Measurements from ENCODE around the gene ADAR. TPM values are rescaled to one million over a fixed set of nuclear protein-coding genes. Genes with fewer than 3 reads are reported as not detected.
A peak's percentile ranks its signal among the peaks of the same experiment; 100 is the strongest.

ADAR gene
- total and polyA plus RNA-seq, 2 experiments from 2014 or later: 96.4 to 188 TPM

- Histone ChIP-seq H3K4me2 (no peak overlapping the region), H3K4me3 (no peak overlapping the region), H2AFZ (no peak overlapping the region), H3K9me2 (ENCODE audit: insufficient read depth) (no peaks in the 10 kb centered on the region), H3K79me2 (replicated peaks; ENCODE audit: insufficient read depth) (peaks cover 98% of the 10 kb centered on the region), H3K27ac (ENCODE audit: low read depth) (0 out of 2 replicates have a peak overlapping the region, but pooled peaks have one; percentile 48), H3K36me3 (ENCODE audit: insufficient read depth) (no peaks in the 10 kb centered on the region), H4K20me1 (replicated peaks; ENCODE audit: insufficient read depth) (peaks cover 7% of the 10 kb centered on the region; the same call in 1 of the 2 replicates), H3F3A (replicated peaks; ENCODE audit: low read depth) (peaks cover 4% of the 10 kb centered on the region; the same call in 1 of the 2 replicates), H3K4me1 (ENCODE audit: insufficient read depth) (peaks cover 55% of the 10 kb centered on the region), H3K27me3 (ENCODE audit: insufficient read depth) (no peaks in the 10 kb centered on the region)
- Mint-ChIP-seq H3K9me3 (no peaks in the 10 kb centered on the region), H3K4me1 (peaks cover 49% of the 10 kb centered on the region), H3K27ac (peak overlapping the region; percentile 89), H3K36me3 (ENCODE audit: low read depth) (no peaks in the 10 kb centered on the region), H3K4me3 (no peak overlapping the region; the same call in 2 of the 3 replicates), H3K27me3 (ENCODE audit: insufficient read depth, low read depth, poor library complexity) (peaks cover 12% of the 10 kb centered on the region)
- DNase-seq (ENCODE audit: low spot score) (peak; percentile 61), ATAC-seq (peak; percentile 79)
- TF ChIP-seq, protein P1, sequence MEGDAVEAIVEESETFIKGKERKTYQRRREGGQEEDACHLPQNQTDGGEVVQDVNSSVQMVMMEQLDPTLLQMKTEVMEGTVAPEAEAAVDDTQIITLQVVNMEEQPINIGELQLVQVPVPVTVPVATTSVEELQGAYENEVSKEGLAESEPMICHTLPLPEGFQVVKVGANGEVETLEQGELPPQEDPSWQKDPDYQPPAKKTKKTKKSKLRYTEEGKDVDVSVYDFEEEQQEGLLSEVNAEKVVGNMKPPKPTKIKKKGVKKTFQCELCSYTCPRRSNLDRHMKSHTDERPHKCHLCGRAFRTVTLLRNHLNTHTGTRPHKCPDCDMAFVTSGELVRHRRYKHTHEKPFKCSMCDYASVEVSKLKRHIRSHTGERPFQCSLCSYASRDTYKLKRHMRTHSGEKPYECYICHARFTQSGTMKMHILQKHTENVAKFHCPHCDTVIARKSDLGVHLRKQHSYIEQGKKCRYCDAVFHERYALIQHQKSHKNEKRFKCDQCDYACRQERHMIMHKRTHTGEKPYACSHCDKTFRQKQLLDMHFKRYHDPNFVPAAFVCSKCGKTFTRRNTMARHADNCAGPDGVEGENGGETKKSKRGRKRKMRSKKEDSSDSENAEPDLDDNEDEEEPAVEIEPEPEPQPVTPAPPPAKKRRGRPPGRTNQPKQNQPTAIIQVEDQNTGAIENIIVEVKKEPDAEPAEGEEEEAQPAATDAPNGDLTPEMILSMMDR (conservative IDR thresholded peaks at IDR 0.05; ENCODE audit: low read depth in 2 of 2): peak; percentile 39 to 51
- no peak for TF ChIP-seq ZNF114 (CRISPR knock-in tag; IDR thresholded peaks at IDR 0.05)
Observed at GRCh38 chr1:154614901-154615300, 6.9 kb upstream of the ADAR start.

- no peak overlapping the region; the same call in 2 of the 3 replicates for H3K4me3 Mint-ChIP-seq
- Histone ChIP-seq H3K4me2 (no peak overlapping the region), H2AFZ (no peak overlapping the region), H3K27ac (ENCODE audit: low read depth) (peak overlapping the region; percentile 48; the same call in 1 of the 2 replicates), H3K27me3 (ENCODE audit: insufficient read depth) (no peaks in the 10 kb centered on the region), H3K36me3 (ENCODE audit: insufficient read depth) (no peaks in the 10 kb centered on the region), H4K20me1 (replicated peaks; ENCODE audit: insufficient read depth) (peaks cover 7% of the 10 kb centered on the region; the same call in 1 of the 2 replicates), H3K4me3 (no peak overlapping the region), H3K4me1 (ENCODE audit: insufficient read depth) (peaks cover 59% of the 10 kb centered on the region), H3F3A (replicated peaks; ENCODE audit: low read depth) (peaks cover 8% of the 10 kb centered on the region; the same call in 1 of the 2 replicates), H3K9me2 (ENCODE audit: insufficient read depth) (no peaks in the 10 kb centered on the region), H3K79me2 (replicated peaks; ENCODE audit: insufficient read depth) (peaks cover 92% of the 10 kb centered on the region)
- DNase-seq (ENCODE audit: low spot score): peak; percentile 47
- ATAC-seq: peak; percentile 32
- no peaks in the 10 kb centered on the region for H3K9me3 Mint-ChIP-seq
- H3K36me3 Mint-ChIP-seq (ENCODE audit: low read depth): no peaks in the 10 kb centered on the region
- H3K27ac Mint-ChIP-seq: peak overlapping the region; percentile 89; the same call in 1 of the 2 replicates
- peaks cover 56% of the 10 kb centered on the region for H3K4me1 Mint-ChIP-seq
- peaks cover 14% of the 10 kb centered on the region for H3K27me3 Mint-ChIP-seq (ENCODE audit: insufficient read depth, low read depth, poor library complexity)
- TF ChIP-seq ZNF462 (CRISPR knock-in tag; IDR thresholded peaks at IDR 0.05) (no peak), STAT1 (IDR thresholded peaks at IDR 0.05; ENCODE audit: unreplicated experiment) (no peak), EZH2phosphoT487 (IDR thresholded peaks at IDR 0.05; ENCODE audit: unreplicated experiment) (no peak)
- TF ChIP-seq, protein P2, sequence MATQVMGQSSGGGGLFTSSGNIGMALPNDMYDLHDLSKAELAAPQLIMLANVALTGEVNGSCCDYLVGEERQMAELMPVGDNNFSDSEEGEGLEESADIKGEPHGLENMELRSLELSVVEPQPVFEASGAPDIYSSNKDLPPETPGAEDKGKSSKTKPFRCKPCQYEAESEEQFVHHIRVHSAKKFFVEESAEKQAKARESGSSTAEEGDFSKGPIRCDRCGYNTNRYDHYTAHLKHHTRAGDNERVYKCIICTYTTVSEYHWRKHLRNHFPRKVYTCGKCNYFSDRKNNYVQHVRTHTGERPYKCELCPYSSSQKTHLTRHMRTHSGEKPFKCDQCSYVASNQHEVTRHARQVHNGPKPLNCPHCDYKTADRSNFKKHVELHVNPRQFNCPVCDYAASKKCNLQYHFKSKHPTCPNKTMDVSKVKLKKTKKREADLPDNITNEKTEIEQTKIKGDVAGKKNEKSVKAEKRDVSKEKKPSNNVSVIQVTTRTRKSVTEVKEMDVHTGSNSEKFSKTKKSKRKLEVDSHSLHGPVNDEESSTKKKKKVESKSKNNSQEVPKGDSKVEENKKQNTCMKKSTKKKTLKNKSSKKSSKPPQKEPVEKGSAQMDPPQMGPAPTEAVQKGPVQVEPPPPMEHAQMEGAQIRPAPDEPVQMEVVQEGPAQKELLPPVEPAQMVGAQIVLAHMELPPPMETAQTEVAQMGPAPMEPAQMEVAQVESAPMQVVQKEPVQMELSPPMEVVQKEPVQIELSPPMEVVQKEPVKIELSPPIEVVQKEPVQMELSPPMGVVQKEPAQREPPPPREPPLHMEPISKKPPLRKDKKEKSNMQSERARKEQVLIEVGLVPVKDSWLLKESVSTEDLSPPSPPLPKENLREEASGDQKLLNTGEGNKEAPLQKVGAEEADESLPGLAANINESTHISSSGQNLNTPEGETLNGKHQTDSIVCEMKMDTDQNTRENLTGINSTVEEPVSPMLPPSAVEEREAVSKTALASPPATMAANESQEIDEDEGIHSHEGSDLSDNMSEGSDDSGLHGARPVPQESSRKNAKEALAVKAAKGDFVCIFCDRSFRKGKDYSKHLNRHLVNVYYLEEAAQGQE (IDR thresholded peaks at IDR 0.05; ENCODE audit: unreplicated experiment): no peak
- TF ChIP-seq, protein P1 (conservative IDR thresholded peaks at IDR 0.05; ENCODE audit: low read depth in 2 of 2): peak; percentile 36 to 46; a peak in 3 of 4 replicates
Observed at GRCh38 chr1:154614247-154614646, 6.3 kb upstream of the ADAR start.

Measured in GM23338 (cell line).